Kidney (tissue), 14 donors: Measurements from ENCODE around the gene CSAD. TPM values are rescaled to one million over a fixed set of nuclear protein-coding genes. Genes with fewer than 3 reads are reported as not detected.

Source experiments
- DNase-seq, 5 donors: peaks; one replicate each; pipeline ENCODE4 v3.0.0-alpha.2; 2013 to 2020
- FAIRE-seq: peaks from 2 replicates; lab custom pipeline; 2012; peaks lifted over from hg19 to GRCh38; lab: Jason Lieb, UNC
- H3K27ac ChIP-seq, 2 donors: one replicate each; pipeline ENCODE4 v1.7.0; 2013; ENCODE audit warnings: low read depth in 2 of 2, low read length in 2 of 2, inconsistent platforms in 1 of 2
- H3K27me3 ChIP-seq: one replicate; pipeline ENCODE4 v1.7.1; 2013; ENCODE audit warnings: low read length, inconsistent platforms; ENCODE audit not compliant: control insufficient read depth, insufficient read depth
- H3K36me3 ChIP-seq, 3 donors: one replicate each; pipeline versions ENCODE4 v1.7.0 to v1.7.1; 2013; ENCODE audit warnings: low read length in 3 of 3, control low read depth in 1 of 3, inconsistent platforms in 1 of 3; ENCODE audit not compliant: insufficient read depth in 3 of 3, control insufficient read depth in 2 of 3
- H3K4me1 ChIP-seq, 3 donors: one replicate each; pipeline versions ENCODE4 v1.7.0 to v1.7.1; 2013; ENCODE audit warnings: low read length in 3 of 3, inconsistent platforms in 1 of 3, low read depth in 1 of 3; ENCODE audit not compliant: control insufficient read depth in 2 of 3, insufficient read depth in 2 of 3
- H3K4me3 ChIP-seq, 3 donors: one replicate each; pipeline versions ENCODE4 v1.7.0 to v1.8.1; 2013; ENCODE audit warnings: low read length in 3 of 3, control low read depth in 1 of 3, inconsistent platforms in 1 of 3
- H3K9ac ChIP-seq, 3 donors: one replicate each; pipeline versions ENCODE4 v1.7.0 to v1.7.1; 2013; ENCODE audit warnings: low read length in 3 of 3, control low read depth in 1 of 3, inconsistent platforms in 1 of 3
- H3K9me3 ChIP-seq, 3 donors: one replicate each; pipeline versions ENCODE4 v1.7.0 to v1.7.1; 2013; ENCODE audit warnings: low read length in 3 of 3, control low read depth in 1 of 3, inconsistent platforms in 1 of 3; ENCODE audit not compliant: control insufficient read depth in 2 of 3, insufficient read depth in 1 of 3
- CTCF ChIP-seq: IDR thresholded peaks from 3 replicates; pipeline ENCODE4 v1.5.1; 2012; ENCODE audit warnings: mild to moderate bottlenecking, moderate library complexity, borderline replicate concordance; ENCODE audit not compliant: insufficient read depth; ENCODE audit errors: extremely low read depth
- intact Hi-C: fragments of 100-400 bp; cut with DNase I; formaldehyde crosslinking; loops from one replicate; pipeline ENCODE4 v1.11.1; 2022
- polyA plus RNA-seq: library from polyadenylated mRNA; stranded (reverse); fragments of 350-450 nt; fragmentation: Illumina TruSeq; extraction: RNeasy Lipid Tissue Mini Kit (QIAGEN cat#74804); gene quantifications from one replicate; pipeline ENCODE4 v1.2.3, GENCODE V29; 2014; ENCODE audit warnings: low read depth, low replicate concordance; ENCODE audit not compliant: insufficient read depth
- total RNA-seq: library from RNA; stranded (reverse); fragmentation: NEBNext Ultra II Directional; extraction: Animal tissue kit (Norgen Biotek cat#: 25700); gene quantifications from one replicate; pipeline ENCODE4 v1.2.1, GENCODE V29; 2021
- donor health status: control.
- donor health status: control.
- donor health status: control.
- donor health status: control.
- donor health status: control.
- donor health status: DM: yes; HTN: yes; CAD: no.
- donor health status: Normal renal cell carcinoma (clear cell type).

Gene CSAD
- total and polyA plus RNA-seq, 2 donors from 2014 or later, result 24.0 to 39.1 TPM

DNA sequence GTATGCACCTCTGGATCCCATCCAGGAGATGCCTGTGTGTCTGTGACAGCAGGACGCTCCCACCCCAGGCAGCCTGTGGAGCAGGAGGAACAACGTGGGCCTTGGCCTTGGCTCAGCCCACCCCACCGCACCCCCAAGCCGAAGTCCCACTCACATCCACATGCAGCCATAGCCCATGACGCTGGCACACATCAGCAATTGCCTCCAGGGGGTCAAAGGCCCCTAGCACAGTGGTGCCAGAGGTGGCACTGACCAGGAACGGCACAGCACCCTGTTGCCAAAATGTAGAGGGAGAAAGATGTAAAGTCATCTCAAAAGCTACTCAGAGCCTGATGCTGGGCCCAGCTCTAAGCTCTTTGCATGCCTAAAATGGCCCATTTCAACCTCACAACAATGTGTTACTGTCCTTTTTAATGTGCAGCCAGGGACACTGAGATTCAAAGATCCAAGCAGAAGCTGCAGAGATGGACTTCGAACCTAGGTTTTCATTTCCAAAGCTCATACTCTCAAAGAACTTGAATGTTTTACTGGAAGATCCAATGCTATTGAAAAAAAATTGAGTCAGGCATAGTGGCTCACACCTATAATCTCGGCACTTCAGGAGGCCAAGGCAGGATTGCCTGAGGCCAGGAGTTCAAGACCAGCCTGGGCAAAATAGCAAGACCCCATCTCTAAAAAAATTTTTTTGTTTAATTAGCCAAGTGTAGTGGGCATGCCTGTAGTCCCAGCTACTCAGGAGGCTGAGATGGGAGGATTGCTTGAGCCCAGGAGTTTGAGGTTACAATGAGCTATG is 19.4 kb downstream of the CSAD start:
- no peaks in the 10 kb centered on the region for H3K36me3 ChIP-seq
- FAIRE-seq, result no peak
- no peak overlapping the region for H3K9ac ChIP-seq
- no peak overlapping the region for H3K4me3 ChIP-seq
- DNase-seq, result no peak
- no peaks in the 10 kb centered on the region for H3K27me3 ChIP-seq
- intact Hi-C loops, result no loop called here
- H3K4me1 ChIP-seq, result peaks cover 0 to 2% (median 0%) of the 10 kb centered on the region in 3 donors
- H3K27ac ChIP-seq, result no peak overlapping the region
- TF ChIP-seq CTCF, result no peak
- no peaks in the 10 kb centered on the region for H3K9me3 ChIP-seq

GRCh38 chr12:53160673-53161072 is 20.1 kb downstream of the CSAD start:
- Histone ChIP-seq H3K27me3 (no peaks in the 10 kb centered on the region), H3K4me3 (no peak overlapping the region), H3K27ac (no peak overlapping the region), H3K9ac (no peak overlapping the region), H3K4me1 (peaks cover 0 to 2% (median 0%) of the 10 kb centered on the region in 3 donors), H3K36me3 (no peaks in the 10 kb centered on the region), H3K9me3 (no peaks in the 10 kb centered on the region)
- FAIRE-seq (no peak), DNase-seq (no peak)
- no peak for TF ChIP-seq CTCF
- intact Hi-C loops, result no loop called here

- TF ChIP-seq CTCF, result no peak
- H3K4me1 ChIP-seq, result peaks cover 0 to 2% (median 0%) of the 10 kb centered on the region in 3 donors
- H3K27me3 ChIP-seq, result no peaks in the 10 kb centered on the region
- H3K27ac ChIP-seq, result no peak overlapping the region
- DNase-seq (no peak), FAIRE-seq (no peak)
- intact Hi-C loops, result no loop called here
- no peak overlapping the region for H3K9ac ChIP-seq
- H3K36me3 ChIP-seq, result no peaks in the 10 kb centered on the region
- no peak overlapping the region for H3K4me3 ChIP-seq
- H3K9me3 ChIP-seq, result no peaks in the 10 kb centered on the region
Measured at GRCh38 chr12:53160000-53160399, 20.7 kb downstream of the CSAD start.
